Fibroblast of pulmonary artery (primary cell): Measurements from ENCODE around the gene CCND3.
"Not testable (repeated sequence)": the region's sequence is repeated elsewhere in the genome, so short reads cannot be mapped to it uniquely, and the experiment has no call there.

Experiments used
- DNase-seq: peaks from one replicate; pipeline ENCODE4 v3.0.0-alpha.2; 2010; ENCODE audit warnings: low read depth
- H3K4me3 ChIP-seq: replicated peaks from 2 replicates; pipeline ENCODE4 v1.5.1; 2011; ENCODE audit warnings: low read depth, mild to moderate bottlenecking, control low read depth, low read length, moderate library complexity
- TF ChIP-seq, protein P1 (sequence below): IDR thresholded peaks from 2 replicates; pipeline ENCODE4 v1.5.1; 2011; ENCODE audit warnings: mild to moderate bottlenecking, control low read depth, low read length, inconsistent platforms; ENCODE audit errors: missing control alignments

CCND3 gene

DNA sequence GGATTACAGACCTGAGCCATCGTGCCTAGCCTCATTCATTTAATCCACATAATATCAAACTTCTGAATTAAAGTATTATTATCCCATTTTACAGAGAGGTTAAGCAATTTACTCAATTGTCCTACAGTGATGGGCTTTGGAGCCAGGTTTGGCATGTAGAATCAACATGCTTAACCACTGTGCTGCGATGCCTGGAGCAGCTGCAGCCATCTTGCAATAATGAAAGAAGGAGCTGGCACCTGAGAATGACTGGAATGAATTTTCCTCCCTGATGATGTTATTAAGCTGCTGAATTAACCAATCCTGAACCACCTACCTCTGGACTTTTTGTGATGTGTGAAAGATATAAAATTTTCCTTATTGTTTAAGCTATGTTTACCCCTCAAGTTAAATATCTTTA lies 13.1 kb upstream of the CCND3 start:
- DNase-seq: no peak
- TF ChIP-seq, protein P1, sequence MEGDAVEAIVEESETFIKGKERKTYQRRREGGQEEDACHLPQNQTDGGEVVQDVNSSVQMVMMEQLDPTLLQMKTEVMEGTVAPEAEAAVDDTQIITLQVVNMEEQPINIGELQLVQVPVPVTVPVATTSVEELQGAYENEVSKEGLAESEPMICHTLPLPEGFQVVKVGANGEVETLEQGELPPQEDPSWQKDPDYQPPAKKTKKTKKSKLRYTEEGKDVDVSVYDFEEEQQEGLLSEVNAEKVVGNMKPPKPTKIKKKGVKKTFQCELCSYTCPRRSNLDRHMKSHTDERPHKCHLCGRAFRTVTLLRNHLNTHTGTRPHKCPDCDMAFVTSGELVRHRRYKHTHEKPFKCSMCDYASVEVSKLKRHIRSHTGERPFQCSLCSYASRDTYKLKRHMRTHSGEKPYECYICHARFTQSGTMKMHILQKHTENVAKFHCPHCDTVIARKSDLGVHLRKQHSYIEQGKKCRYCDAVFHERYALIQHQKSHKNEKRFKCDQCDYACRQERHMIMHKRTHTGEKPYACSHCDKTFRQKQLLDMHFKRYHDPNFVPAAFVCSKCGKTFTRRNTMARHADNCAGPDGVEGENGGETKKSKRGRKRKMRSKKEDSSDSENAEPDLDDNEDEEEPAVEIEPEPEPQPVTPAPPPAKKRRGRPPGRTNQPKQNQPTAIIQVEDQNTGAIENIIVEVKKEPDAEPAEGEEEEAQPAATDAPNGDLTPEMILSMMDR: no peak
- no peak overlapping the region for H3K4me3 ChIP-seq

DNA sequence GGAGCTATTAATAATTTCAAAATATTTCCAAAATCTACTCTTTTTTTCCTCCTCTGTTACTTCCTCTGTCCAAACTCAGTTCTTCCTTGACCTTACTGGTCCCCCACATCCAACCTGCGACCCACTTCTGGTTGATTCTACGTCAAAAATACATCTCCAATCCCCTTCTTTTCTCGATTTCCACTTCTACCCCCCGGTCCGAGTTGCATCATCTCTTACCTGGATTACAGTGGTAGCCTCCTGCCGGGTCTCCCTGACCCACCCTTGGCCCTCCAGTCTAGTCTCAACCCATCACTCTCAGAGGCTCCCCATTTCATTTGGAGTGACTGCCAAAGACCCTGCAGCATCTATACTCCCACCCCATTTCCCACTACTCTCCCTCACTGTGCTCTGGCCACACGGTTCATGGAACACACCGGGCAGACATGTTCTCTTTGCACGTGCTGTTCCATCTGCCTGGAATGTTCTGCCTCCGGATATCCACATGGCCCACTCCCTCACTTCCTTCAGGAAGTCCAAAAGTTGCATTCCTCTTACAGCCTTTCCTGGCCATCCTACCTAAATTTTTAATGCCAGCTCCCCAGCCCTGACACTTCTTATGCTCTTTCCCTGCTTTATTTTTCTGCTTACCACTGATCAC lies 6.1 kb upstream of the CCND3 start:
- TF ChIP-seq, protein P1: no peak
- H3K4me3 ChIP-seq: no peak overlapping the region
- no peak for DNase-seq

DNA sequence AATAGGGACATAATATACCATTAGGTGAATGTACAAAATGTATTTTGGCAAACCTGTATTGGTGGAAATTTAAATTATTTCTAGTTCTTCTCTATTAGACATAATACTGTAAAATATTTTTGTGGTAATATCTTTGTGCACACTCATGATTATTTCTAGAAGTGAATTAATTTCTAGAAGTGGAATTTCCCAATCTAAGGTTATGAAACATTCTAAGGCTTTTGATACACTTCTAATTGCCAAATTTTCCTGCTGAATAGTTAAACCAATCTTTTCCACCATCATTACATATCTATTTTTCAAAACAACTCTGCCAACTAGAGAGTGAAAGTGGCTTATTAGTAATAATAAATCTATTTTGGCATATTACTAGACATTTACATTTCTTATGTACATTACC lies 1.8 kb upstream of the CCND3 start:
- no peak overlapping the region for H3K4me3 ChIP-seq
- TF ChIP-seq, protein P1: no peak
- DNase-seq: no peak

DNA sequence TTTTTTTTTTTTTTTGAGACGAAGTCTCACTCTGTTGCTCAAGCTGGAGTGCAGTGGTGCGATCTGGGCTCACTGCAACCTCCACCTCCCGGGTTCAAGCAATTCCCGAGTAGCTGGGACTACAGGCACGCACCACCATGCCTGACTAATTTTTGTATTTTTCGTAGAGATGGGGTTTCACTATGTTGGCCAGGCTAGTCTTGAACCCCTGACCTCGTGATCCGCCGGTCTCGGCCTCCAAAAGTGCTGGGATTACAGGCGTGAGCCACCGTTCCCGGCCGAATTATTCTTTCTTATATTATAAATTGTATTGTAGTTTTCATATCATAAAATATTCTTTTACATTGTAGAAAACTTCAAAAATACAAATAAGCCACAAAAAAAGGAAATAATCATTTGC lies 1.3 kb upstream of the CCND3 start:
- not testable (repeated sequence) for DNase-seq, H3K4me3 ChIP-seq

DNA sequence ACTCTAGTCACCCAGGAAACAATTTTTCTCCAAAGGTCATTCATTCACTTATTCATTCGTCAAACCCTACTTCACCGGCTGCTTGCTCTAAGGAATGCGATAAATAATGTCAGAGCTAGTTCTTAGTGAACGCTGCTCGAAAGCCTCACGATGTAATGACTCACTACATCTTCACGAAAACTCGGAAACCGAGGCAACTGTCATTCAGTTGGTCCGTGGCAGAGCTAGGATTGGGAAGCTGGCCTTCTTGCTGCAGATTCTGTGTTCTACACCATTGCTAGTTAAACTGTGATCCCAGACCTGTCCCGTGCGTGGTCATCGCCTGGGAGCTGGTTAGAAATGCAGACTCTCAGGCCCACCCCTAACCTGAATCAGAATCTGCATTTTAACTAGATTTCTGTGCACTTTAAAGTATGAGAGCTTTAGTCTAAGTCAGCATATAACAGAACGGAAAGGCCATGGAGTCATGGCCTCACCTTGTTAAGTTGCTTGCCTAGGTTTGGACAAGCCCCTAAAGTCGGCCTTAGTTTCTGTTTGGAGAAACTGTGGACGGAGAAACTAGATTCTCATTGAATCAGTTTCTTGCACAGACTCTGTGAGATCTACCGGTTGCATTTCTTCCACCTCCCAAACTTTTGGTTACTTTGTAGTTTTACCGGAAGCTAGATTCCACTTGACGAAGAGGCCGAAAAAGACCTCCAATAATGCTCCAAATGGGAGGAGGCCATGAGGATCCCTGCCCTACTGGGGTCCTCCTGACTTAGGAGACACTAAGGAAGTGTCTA lies 651 bp upstream of the CCND3 start:
- peak; percentile 83 for DNase-seq
- TF ChIP-seq, protein P1: no peak
- H3K4me3 ChIP-seq: peak overlapping the region; percentile 93

DNA sequence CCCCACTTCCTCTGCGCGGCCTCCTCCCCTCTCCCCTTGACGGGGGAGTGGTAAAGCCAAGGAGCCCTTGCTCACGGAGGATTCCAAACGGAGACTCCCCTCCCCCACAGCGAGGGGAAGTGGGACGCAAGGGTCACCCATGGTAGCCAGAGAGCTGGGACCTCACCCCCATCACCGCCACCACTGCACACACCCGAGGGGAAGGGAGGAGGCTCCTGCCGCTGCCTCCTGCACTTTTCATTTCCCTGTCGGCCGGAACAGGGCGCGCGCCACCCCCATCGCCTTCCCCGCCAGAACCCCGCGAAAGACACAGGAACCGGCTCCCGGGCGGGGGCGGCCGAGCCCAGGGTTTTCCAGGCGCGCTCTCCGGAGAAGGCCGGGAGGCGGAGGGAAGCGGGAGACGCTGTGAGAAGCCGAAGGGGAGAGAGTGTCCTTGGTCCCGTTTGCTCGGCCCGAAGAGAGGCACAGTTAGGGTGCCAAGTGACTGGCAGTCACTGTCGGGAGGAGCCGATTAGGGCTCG lies 789 bp downstream of the CCND3 start:
- peak overlapping the region; percentile 93 for H3K4me3 ChIP-seq
- TF ChIP-seq, protein P1: no peak
- DNase-seq: peak; percentile 53

DNA sequence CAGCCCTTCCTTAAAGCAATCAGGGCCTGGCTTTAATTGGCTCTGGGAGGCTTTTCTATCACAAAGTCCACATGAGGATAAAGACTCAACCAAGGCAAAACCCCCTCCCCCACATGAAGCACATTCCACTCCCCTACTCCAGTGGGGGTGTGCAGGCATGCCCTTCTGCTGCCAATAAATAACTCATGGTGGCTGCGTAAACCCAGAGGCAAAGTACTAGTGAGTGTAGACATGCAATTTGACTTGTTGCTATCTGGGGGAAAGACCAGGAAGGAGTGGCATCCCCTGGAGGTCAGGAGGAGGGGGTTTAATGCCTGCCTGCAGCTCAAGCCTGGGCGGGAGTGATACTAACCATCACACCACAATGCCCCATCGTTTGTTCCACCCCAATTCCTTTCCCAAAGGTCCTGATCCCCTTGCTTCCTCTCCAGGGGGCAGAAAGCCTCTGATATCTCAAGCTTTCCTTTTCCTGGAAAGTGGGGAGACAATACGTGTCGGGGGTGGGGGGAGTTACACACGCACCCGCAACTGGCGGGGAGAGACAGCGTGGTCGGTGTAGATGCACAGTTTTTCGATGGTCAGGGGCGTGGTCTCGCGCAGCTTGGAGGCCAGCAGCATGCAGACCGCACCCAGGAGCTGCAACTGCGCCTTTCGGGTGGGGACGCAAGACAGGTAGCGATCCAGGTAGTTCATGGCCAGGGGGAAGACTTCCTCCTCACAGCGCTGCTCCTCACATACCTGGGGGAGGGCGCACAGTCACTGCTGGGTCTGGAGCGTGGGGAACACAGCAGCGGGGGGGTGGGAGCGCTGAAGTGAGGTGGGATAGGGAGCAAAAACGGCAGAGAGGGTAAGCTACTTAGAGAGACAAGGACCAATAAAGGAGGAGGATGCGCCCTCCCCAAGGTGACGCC lies 1.5 kb downstream of the CCND3 start:
- peak; percentile 76 for DNase-seq
- H3K4me3 ChIP-seq: peak overlapping the region; percentile 93
- TF ChIP-seq, protein P1: no peak
